Fibroblast of skin of left biceps (primary cell): ENCODE data around the gene C4orf50.
"Not testable (repeated sequence)": the region's sequence is repeated elsewhere in the genome, so short reads cannot be mapped to it uniquely, and the experiment has no call there.

Source experiments
- DNase-seq, 2 experiments: peaks; one replicate each; pipeline ENCODE4 v3.0.0-alpha.2; 2013; ENCODE audit warnings: low read depth in 2 of 2

The C4orf50 gene

GRCh38 chr4:5858020-5858769, 160.0 kb downstream of the C4orf50 start:
- no peak for DNase-seq

GRCh38 chr4:5857199-5857598, 161.0 kb downstream of the C4orf50 start:
- no peak for DNase-seq

GRCh38 chr4:5856362-5856761, 161.9 kb downstream of the C4orf50 start:
- not testable (repeated sequence) for DNase-seq

DNA sequence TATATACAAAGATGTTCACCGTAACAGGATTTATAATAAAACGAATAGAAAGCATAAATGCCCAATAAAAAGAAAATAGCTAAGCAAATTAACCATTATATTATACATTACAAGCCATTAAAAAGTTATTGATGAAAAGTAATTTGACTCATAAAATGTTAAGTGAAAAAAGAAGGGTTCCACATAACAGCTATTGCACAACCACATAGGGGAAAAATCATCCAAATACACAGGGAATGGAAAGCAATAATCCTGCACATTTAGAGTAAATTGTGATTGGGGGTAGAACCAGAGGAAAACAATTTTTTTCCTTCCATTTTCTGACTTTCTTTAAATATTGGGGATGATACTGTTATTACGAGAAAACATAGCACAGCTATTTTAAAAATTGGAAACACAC, 163.3 kb downstream of the C4orf50 start:
- DNase-seq, result no peak

DNA sequence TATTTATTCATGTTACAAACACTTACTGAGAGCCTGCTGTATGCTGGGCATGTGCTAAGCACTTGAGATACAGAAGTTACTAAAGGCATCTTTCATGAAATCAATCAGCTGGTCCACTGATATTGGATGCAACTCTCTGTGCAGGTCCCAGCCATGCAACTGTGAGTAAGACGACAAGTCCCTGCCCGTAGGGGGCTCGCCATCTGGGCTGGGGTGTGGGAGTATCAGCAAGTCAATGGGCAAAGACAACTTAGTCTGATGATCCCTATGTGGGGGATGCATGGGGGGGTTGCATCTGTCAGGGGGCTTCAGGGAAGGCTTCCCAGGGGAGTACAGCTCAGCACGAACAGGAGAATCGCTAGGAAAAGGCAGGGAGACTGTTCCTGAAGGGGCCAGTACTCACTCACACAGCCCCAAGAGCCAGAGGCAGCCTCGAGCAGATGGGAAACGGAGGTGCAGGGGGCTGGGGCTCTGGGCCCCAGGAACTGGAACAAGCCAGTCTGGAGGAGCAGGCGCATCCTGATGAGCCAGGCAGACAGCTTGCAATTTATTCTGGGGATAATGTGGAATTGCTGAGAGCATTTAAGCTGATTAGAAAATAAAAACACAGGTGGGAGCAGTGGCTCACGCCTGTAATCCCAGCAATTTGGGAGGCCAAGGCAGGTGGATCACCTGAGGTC, 165.6 kb downstream of the C4orf50 start:
- DNase-seq, result no peak

GRCh38 chr4:5851637-5852301, 166.5 kb downstream of the C4orf50 start:
- DNase-seq, result no peak
